RWPE1 (cell line): ENCODE measurements around the gene DTX1.

ENCODE experiments used
- CTCF ChIA-PET: fragments of 350-600 bp; sonication (Branson Sonifier 250); formaldehyde crosslinking; extraction: SDS; loops from one replicate; lab custom pipeline; 2021; lab: Yijun Ruan, JAX
- POLR2A ChIA-PET: fragments of 400-600 bp; formaldehyde crosslinking; extraction: SDS; loops from one replicate; lab custom pipeline; 2020; ENCODE audit warnings: antibody characterized with exemption; ENCODE audit not compliant: low non-redundant PET; lab: Yijun Ruan, JAX
- DNase-seq: peaks from one replicate; pipeline ENCODE4 v3.0.0; 2012; ENCODE audit warnings: low spot score
- H3K27ac ChIP-seq: fragments of 450-650 bp; 2 replicates; pipeline ENCODE4 v1.5.1; 2017
- TF ChIP-seq, protein P1 (sequence below): fragments of 450-650 bp; conservative IDR thresholded peaks from 2 replicates; pipeline ENCODE4 v1.5.1; 2017; ENCODE audit warnings: low read depth, mild to moderate bottlenecking

DTX1 gene

DNA sequence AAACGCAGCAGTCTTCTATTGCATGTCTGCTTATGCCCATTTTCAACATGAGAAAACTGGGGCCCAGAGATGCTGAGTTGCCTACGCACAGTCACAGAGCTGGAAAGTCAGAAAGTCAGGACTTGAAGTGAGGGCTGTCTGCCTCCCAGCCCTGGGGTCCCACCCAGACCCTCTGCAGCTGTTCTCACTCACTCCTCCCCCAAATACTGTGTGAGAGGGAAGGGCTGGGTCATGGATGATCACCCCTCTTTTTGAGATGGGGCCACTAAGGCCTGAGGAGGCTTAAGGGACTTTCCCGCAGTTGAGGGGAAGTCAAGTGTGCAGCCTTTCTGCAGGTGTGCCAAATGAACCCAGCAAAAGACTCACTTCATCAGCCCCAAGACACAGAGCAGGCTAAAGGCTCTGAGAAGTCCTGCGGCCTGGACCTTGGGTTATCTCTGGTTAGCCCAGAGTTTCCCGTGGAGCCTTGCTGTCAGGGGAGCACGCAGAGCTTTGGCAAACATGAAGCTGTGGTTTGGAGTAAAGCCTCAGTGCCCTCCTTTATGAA lies 18.7 kb downstream of the DTX1 start:
- TF ChIP-seq, protein P1, sequence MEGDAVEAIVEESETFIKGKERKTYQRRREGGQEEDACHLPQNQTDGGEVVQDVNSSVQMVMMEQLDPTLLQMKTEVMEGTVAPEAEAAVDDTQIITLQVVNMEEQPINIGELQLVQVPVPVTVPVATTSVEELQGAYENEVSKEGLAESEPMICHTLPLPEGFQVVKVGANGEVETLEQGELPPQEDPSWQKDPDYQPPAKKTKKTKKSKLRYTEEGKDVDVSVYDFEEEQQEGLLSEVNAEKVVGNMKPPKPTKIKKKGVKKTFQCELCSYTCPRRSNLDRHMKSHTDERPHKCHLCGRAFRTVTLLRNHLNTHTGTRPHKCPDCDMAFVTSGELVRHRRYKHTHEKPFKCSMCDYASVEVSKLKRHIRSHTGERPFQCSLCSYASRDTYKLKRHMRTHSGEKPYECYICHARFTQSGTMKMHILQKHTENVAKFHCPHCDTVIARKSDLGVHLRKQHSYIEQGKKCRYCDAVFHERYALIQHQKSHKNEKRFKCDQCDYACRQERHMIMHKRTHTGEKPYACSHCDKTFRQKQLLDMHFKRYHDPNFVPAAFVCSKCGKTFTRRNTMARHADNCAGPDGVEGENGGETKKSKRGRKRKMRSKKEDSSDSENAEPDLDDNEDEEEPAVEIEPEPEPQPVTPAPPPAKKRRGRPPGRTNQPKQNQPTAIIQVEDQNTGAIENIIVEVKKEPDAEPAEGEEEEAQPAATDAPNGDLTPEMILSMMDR, result no peak
- no peak for DNase-seq
- H3K27ac ChIP-seq, result no peak overlapping the region
- ChIA-PET CTCF (no interaction called here), POLR2A (interaction anchor here (1.0 kb wide), 1 partner anchor 9 kb away, joined by 4 read pairs; no protein-coding TSS in a partner anchor)

DNA sequence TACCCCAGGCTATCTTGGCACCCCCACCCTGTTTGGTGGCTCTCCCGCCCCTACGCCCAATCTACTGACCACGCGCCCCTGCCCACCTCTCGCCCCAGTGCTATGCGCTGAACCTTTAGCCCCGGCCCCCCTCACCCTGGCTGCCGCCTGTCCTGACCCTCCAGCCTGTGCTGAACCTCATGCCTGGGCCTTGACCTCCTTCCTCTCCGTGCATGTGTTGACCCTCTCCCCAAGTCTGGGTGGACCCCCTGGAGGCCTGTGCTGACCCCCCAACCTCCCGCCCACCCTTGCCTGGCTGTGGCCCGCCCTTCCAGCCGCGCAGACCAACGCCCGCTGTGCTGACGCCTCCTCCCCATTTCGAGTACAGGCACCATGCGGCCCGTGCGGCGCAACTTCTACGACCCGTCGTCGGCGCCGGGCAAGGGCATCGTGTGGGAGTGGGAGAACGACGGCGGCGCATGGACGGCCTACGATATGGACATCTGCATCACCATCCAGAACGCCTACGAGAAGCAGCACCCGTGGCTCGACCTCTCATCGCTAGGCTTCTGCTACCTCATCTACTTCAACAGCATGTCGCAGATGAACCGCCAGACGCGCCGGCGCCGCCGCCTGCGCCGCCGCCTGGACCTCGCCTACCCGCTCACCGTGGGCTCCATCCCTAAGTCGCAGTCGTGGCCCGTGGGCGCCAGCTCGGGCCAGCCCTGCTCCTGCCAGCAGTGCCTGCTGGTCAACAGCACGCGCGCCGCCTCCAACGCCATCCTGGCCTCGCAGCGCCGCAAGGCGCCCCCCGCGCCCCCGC lies 20.7 kb downstream of the DTX1 start:
- no peak for DNase-seq
- ChIA-PET CTCF (no interaction called here), POLR2A (no interaction called here)
- no peak overlapping the region for H3K27ac ChIP-seq
- TF ChIP-seq, protein P1, result no peak

DNA sequence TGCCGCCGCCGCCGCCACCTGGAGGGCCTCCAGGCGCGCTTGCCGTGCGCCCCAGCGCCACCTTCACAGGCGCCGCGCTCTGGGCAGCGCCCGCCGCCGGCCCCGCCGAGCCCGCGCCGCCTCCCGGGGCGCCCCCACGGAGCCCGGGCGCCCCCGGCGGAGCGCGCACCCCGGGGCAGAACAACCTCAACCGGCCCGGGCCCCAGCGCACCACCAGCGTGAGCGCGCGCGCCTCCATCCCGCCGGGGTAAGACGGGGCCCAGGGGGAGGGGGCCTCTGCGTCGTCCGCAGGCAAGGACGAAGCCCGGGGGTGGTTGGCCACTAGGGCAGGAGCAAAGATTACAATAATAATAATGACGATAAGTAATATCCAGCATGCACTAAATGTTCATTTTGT lies 21.3 kb downstream of the DTX1 start:
- H3K27ac ChIP-seq, result no peak overlapping the region
- ChIA-PET POLR2A (no interaction called here), CTCF (no interaction called here)
- TF ChIP-seq, protein P1, result no peak
- no peak for DNase-seq

DNA sequence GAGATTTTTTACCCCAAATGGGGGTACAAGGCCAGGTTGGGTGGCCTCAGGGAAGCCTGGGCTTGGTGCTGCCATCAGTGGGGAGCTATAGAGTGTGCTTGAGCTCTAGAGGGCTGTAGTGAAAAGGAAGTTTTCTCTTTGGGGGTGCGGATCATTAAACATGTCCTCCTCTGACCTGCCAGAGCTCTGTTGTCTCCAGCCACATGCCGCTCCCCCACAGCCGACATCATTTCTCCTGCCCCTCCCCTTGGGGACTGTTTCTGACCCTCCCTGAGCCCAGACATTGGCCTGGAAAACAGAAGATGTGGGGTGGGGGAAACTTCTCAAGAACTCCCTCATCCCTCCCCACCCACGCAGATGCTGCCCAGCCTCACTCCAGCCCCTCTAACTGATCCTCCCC lies 25.3 kb downstream of the DTX1 start:
- TF ChIP-seq, protein P1, result no peak
- ChIA-PET CTCF (interaction anchor here (0.5 kb wide), 1 partner anchor 16 kb away, joined by 3 read pairs; no protein-coding TSS in a partner anchor), POLR2A (no interaction called here)
- H3K27ac ChIP-seq, result no peak overlapping the region
- DNase-seq, result no peak

DNA sequence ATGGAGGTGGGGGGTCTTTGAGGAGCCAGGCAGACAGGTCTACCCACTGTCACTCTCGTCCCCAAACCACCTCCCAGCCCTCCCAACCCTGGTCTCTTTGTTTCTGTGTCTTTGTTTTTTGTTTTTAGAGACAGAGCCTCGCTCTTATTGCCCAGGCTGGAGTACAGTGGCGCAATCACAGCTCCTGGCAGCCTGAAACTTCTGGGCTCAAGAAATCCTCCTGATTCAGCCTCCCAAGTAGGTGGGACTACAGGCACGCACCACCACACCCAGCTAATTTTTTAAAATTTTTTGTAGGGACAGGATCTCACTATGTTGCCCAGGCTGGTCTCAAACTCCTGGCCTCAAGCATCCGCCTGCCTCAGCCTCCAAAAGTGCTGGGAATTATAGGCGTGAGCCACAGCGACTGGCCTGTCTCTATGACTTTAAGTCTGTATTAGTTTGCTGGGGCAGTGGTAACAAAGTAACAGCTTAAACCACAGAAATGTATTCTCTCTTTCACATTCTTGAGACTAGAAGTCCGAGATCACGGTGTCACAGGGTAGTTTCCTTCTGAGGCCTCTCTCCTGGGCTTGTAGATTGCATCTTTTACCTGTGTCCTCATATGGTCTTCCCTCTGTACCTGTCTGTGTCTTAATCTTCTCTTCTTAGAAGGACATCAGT lies 26.1 kb downstream of the DTX1 start:
- POLR2A ChIA-PET, result no interaction called here
- CTCF ChIA-PET, result interaction anchor here (0.5 kb wide), 1 partner anchor 15 kb away, joined by 3 read pairs; no protein-coding TSS in a partner anchor
- no peak overlapping the region for H3K27ac ChIP-seq
- TF ChIP-seq, protein P1, result no peak
- no peak for DNase-seq

DNA sequence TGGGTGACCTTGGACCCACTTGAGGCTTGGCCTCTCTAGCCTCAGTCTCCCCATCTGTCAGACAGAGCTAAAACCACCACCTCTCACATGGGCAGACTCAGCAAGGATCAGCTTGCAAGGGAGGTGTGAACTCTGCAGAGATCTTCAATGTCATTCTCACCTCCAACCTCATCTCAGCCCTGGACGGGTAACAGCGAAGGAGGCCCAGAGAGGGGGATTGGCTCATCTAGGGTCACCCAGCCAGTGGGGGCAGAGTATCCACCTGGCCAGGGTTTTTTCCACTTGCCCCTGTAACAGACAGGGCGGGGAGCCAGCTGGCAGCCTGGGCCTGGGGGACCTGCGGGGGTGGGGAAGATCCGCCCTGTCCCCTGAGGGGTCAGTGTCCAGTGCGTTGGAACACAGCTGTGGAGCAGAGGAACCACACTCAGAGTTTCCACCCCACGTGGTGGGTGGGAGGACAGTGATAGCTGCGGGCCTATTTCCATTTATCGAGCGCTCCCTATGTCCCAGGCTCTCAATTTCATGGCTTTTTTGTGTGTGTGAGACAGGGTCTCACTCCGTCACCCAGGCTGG lies 27.4 kb downstream of the DTX1 start:
- CTCF ChIA-PET, result interaction anchor here (0.7 kb wide), 1 partner anchor 24 kb away, joined by 4 read pairs; no protein-coding TSS in a partner anchor

More for the DNA sequence above, 27.4 kb downstream of the DTX1 start:
- TF ChIP-seq, protein P1, result no peak
- H3K27ac ChIP-seq, result no peak overlapping the region
- DNase-seq, result no peak
- POLR2A ChIA-PET, result no interaction called here
